ENCODE data around the gene EID2B. TPM values are rescaled to one million over a fixed set of nuclear protein-coding genes. Genes with fewer than 3 reads are reported as not detected.

EID2B gene
- total and polyA plus RNA-seq, 2 donors from 2014 or later, result 3.3 to 4.6 TPM

GRCh38 chr19:39557811-39558623, 25.4 kb upstream of the EID2B start:
- Histone ChIP-seq H3K4me1 (ENCODE audit: control insufficient read depth in 2 of 3, insufficient read depth in 2 of 3, low read depth in 1 of 3, low read length in 3 of 3) (no peaks in the 10 kb centered on the region), H3K27ac (ENCODE audit: low read depth in 2 of 2, low read length in 2 of 2) (no peak overlapping the region), H3K9ac (ENCODE audit: low read length in 3 of 3) (no peak overlapping the region), H3K4me3 (ENCODE audit: low read length in 3 of 3) (no peak overlapping the region), H3K27me3 (ENCODE audit: control insufficient read depth, insufficient read depth, low read length) (no peaks in the 10 kb centered on the region), H3K36me3 (ENCODE audit: control insufficient read depth in 2 of 3, insufficient read depth in 3 of 3, low read length in 3 of 3) (no peaks in the 10 kb centered on the region), H3K9me3 (ENCODE audit: control insufficient read depth in 2 of 3, insufficient read depth in 1 of 3, low read length in 3 of 3) (no peaks in the 10 kb centered on the region)
- intact Hi-C loops (cut with DNase I), result no loop called here
- FAIRE-seq (no peak), DNase-seq (peak in 3 of 5 donors; percentile 32 to 81 (median 72))
- TF ChIP-seq CTCF (IDR thresholded peaks at IDR 0.05; ENCODE audit: borderline replicate concordance, extremely low read depth, insufficient read depth), result no peak

- no peak for DNase-seq
- TF ChIP-seq CTCF (IDR thresholded peaks at IDR 0.05; ENCODE audit: borderline replicate concordance, extremely low read depth, insufficient read depth), result no peak
- Histone ChIP-seq H3K9me3 (ENCODE audit: control insufficient read depth in 2 of 3, insufficient read depth in 1 of 3, low read length in 3 of 3) (no peaks in the 10 kb centered on the region), H3K27ac (ENCODE audit: low read depth in 2 of 2, low read length in 2 of 2) (no peak overlapping the region), H3K27me3 (ENCODE audit: control insufficient read depth, insufficient read depth, low read length) (no peaks in the 10 kb centered on the region), H3K36me3 (ENCODE audit: control insufficient read depth in 2 of 3, insufficient read depth in 3 of 3, low read length in 3 of 3) (no peaks in the 10 kb centered on the region), H3K4me1 (ENCODE audit: control insufficient read depth in 2 of 3, insufficient read depth in 2 of 3, low read depth in 1 of 3, low read length in 3 of 3) (no peaks in the 10 kb centered on the region), H3K4me3 (ENCODE audit: low read length in 3 of 3) (no peak overlapping the region), H3K9ac (ENCODE audit: low read length in 3 of 3) (no peak overlapping the region)
- intact Hi-C loops (cut with DNase I), result no loop called here
- FAIRE-seq, result no peak
Observed at GRCh38 chr19:39555883-39556282, 23.2 kb upstream of the EID2B start.

- Histone ChIP-seq H3K9me3 (ENCODE audit: control insufficient read depth in 2 of 3, insufficient read depth in 1 of 3, low read length in 3 of 3) (no peaks in the 10 kb centered on the region), H3K4me1 (ENCODE audit: control insufficient read depth in 2 of 3, insufficient read depth in 2 of 3, low read depth in 1 of 3, low read length in 3 of 3) (no peaks in the 10 kb centered on the region), H3K9ac (ENCODE audit: low read length in 3 of 3) (no peak overlapping the region), H3K27me3 (ENCODE audit: control insufficient read depth, insufficient read depth, low read length) (no peaks in the 10 kb centered on the region), H3K27ac (ENCODE audit: low read depth in 2 of 2, low read length in 2 of 2) (no peak overlapping the region), H3K36me3 (ENCODE audit: control insufficient read depth in 2 of 3, insufficient read depth in 3 of 3, low read length in 3 of 3) (no peaks in the 10 kb centered on the region), H3K4me3 (ENCODE audit: low read length in 3 of 3) (no peak overlapping the region)
- DNase-seq (no peak), FAIRE-seq (no peak)
- TF ChIP-seq CTCF (IDR thresholded peaks at IDR 0.05; ENCODE audit: borderline replicate concordance, extremely low read depth, insufficient read depth), result no peak
- intact Hi-C loops (cut with DNase I), result loop anchor here (5.0 kb wide), 1 partner anchor 117 kb away; no protein-coding TSS in a partner anchor
Observed at GRCh38 chr19:39554701-39555311, 22.2 kb upstream of the EID2B start.

All from kidney (tissue), 14 donors.